CD8-positive, alpha-beta memory T cell (primary cell): Measurements from ENCODE around the gene ADAM29. TPM values are rescaled to one million over a fixed set of nuclear protein-coding genes. Genes with fewer than 3 reads are reported as not detected.
"Not testable (repeated sequence)": the region's sequence is repeated elsewhere in the genome, so short reads cannot be mapped to it uniquely, and the experiment has no call there.

Source experiments
- CTCF ChIA-PET: fragments of 350-600 bp; sonication (Branson Sonifier 250); formaldehyde crosslinking; loops from one replicate; lab custom pipeline; 2021; ENCODE audit warnings: antibody characterized with exemption; lab: Charles Lee
- POLR2A ChIA-PET: fragments of 350-600 bp; sonication (Branson Sonifier 250); formaldehyde crosslinking; loops from one replicate; lab custom pipeline; 2021; ENCODE audit warnings: antibody characterized with exemption; lab: Charles Lee
- DNase-seq, 5 donors: peaks; one replicate each; pipeline versions ENCODE4 v3.0.0 to v3.0.0-alpha.2; 2020 to 2022; ENCODE audit warnings: mixed read lengths in 1 of 5
- H3K27ac ChIP-seq: one replicate; pipeline ENCODE4 v1.7.0; 2013; ENCODE audit warnings: low read depth, mild to moderate bottlenecking, low read length, moderate library complexity
- H3K27me3 ChIP-seq: 2 replicates; pipeline ENCODE4 v1.7.0; 2013; ENCODE audit warnings: low read length, mild to moderate bottlenecking; ENCODE audit not compliant: insufficient read depth, poor library complexity, severe bottlenecking
- H3K36me3 ChIP-seq: 2 replicates; pipeline ENCODE4 v1.7.0; 2013; ENCODE audit warnings: mild to moderate bottlenecking, low read length, moderate library complexity; ENCODE audit not compliant: insufficient read depth
- H3K4me1 ChIP-seq: 2 replicates; pipeline ENCODE4 v1.7.0; 2013; ENCODE audit warnings: mild to moderate bottlenecking, low read length, moderate library complexity; ENCODE audit not compliant: insufficient read depth
- H3K4me3 ChIP-seq: 2 replicates; pipeline ENCODE4 v1.7.0; 2013; ENCODE audit warnings: mild to moderate bottlenecking, low read length
- H3K9me3 ChIP-seq: 2 replicates; pipeline ENCODE4 v1.7.0; 2013; ENCODE audit warnings: mild to moderate bottlenecking, low read length
- H3K27ac Mint-ChIP-seq, 8 donors: one replicate each; pipeline ENCODE4 v1.8.0; 2020 to 2021; ENCODE audit warnings: mixed read lengths in 8 of 8, mild to moderate bottlenecking in 6 of 8, inconsistent platforms in 3 of 8, moderate library complexity in 3 of 8
- H3K27me3 Mint-ChIP-seq, 2 donors: one replicate each; pipeline ENCODE4 v1.8.0; 2020 to 2021; ENCODE audit warnings: mixed read lengths in 2 of 2, mild to moderate bottlenecking in 1 of 2, moderate library complexity in 1 of 2
- H3K36me3 Mint-ChIP-seq, 3 donors: one replicate each; pipeline ENCODE4 v1.8.0; 2020 to 2021; ENCODE audit warnings: mixed read lengths in 3 of 3, inconsistent platforms in 1 of 3, mild to moderate bottlenecking in 1 of 3
- H3K4me1 Mint-ChIP-seq, 3 donors: one replicate each; pipeline ENCODE4 v1.8.0; 2020 to 2021; ENCODE audit warnings: mixed read lengths in 3 of 3, inconsistent platforms in 1 of 3, mild to moderate bottlenecking in 1 of 3
- H3K4me3 Mint-ChIP-seq, 7 donors: one replicate each; pipeline ENCODE4 v1.8.0; 2020 to 2021; ENCODE audit warnings: mixed read lengths in 7 of 7, mild to moderate bottlenecking in 6 of 7, moderate library complexity in 4 of 7, inconsistent platforms in 2 of 7
- H3K9me3 Mint-ChIP-seq, 5 donors: one replicate each; pipeline ENCODE4 v1.8.0; 2020 to 2022; ENCODE audit warnings: mixed read lengths in 5 of 5, mild to moderate bottlenecking in 3 of 5, moderate library complexity in 2 of 5, inconsistent platforms in 1 of 5
- polyA plus RNA-seq: library from polyadenylated mRNA; unstranded; fragments of 300-500 nt; fragmentation: Illumina TruSeq; gene quantifications from one replicate; pipeline ENCODE4 v1.2.3, GENCODE V29; 2021
- total RNA-seq, 2 experiments: library from RNA; stranded (reverse); gene quantifications; one replicate each; pipeline ENCODE4 v1.2.3, GENCODE V29; 2021

ADAM29 gene
- total and polyA plus RNA-seq, 3 experiments from 2014 or later: 0.53 TPM; not detected in 2

GRCh38 chr4:174972911-174973310, 54.8 kb downstream of the ADAM29 start:
- H3K27ac Mint-ChIP-seq: peak overlapping the region in 1 of 8 donors; percentile 62
- no peak overlapping the region for H3K27ac ChIP-seq
- H3K27me3 Mint-ChIP-seq: no peaks in the 10 kb centered on the region
- H3K9me3 Mint-ChIP-seq: peaks cover 2 to 11% (median 10%) of the 10 kb centered on the region in 5 donors
- H3K4me1 Mint-ChIP-seq: no peaks in the 10 kb centered on the region
- ChIA-PET CTCF (no interaction called here), POLR2A (no interaction called here)
- H3K36me3 ChIP-seq: no peaks in the 10 kb centered on the region
- H3K4me1 ChIP-seq: no peaks in the 10 kb centered on the region
- no peak overlapping the region for H3K4me3 Mint-ChIP-seq
- no peak overlapping the region for H3K4me3 ChIP-seq
- DNase-seq: no peak
- no peaks in the 10 kb centered on the region for H3K27me3 ChIP-seq
- no peaks in the 10 kb centered on the region for H3K36me3 Mint-ChIP-seq
- H3K9me3 ChIP-seq: no peaks in the 10 kb centered on the region

- H3K27ac ChIP-seq: no peak overlapping the region
- H3K27me3 ChIP-seq: no peaks in the 10 kb centered on the region
- ChIA-PET POLR2A (no interaction called here), CTCF (no interaction called here)
- H3K4me1 Mint-ChIP-seq: no peaks in the 10 kb centered on the region
- H3K27me3 Mint-ChIP-seq: no peaks in the 10 kb centered on the region
- no peaks in the 10 kb centered on the region for H3K4me1 ChIP-seq
- no peaks in the 10 kb centered on the region for H3K9me3 ChIP-seq
- H3K36me3 Mint-ChIP-seq: no peaks in the 10 kb centered on the region
- H3K4me3 ChIP-seq: no peak overlapping the region
- peaks cover 2 to 12% (median 10%) of the 10 kb centered on the region in 5 donors for H3K9me3 Mint-ChIP-seq
- H3K4me3 Mint-ChIP-seq: no peak overlapping the region
- no peaks in the 10 kb centered on the region for H3K36me3 ChIP-seq
- peak overlapping the region in 1 of 8 donors; percentile 62 for H3K27ac Mint-ChIP-seq
- no peak for DNase-seq
Observed at GRCh38 chr4:174973336-174973735, 55.2 kb downstream of the ADAM29 start.

GRCh38 chr4:174983128-174983750, 65.1 kb downstream of the ADAM29 start:
- no peaks in the 10 kb centered on the region for H3K27me3 Mint-ChIP-seq
- H3K9me3 ChIP-seq: no peaks in the 10 kb centered on the region
- no peak overlapping the region for H3K4me3 ChIP-seq
- no peaks in the 10 kb centered on the region for H3K36me3 ChIP-seq
- no peaks in the 10 kb centered on the region for H3K4me1 ChIP-seq
- H3K4me1 Mint-ChIP-seq: no peaks in the 10 kb centered on the region
- no peak overlapping the region for H3K27ac ChIP-seq
- H3K4me3 Mint-ChIP-seq: no peak overlapping the region
- CTCF ChIA-PET: no interaction called here
- no peak overlapping the region for H3K27ac Mint-ChIP-seq
- no peak for DNase-seq
- no peaks in the 10 kb centered on the region for H3K27me3 ChIP-seq
- H3K9me3 Mint-ChIP-seq: peaks cover 17 to 30% (median 25%) of the 10 kb centered on the region in 5 donors
- POLR2A ChIA-PET: no interaction called here
- H3K36me3 Mint-ChIP-seq: peaks cover 0 to 2% (median 0%) of the 10 kb centered on the region in 3 donors

- H3K4me3 ChIP-seq, H3K27me3 ChIP-seq, H3K9me3 ChIP-seq, H3K4me1 ChIP-seq, CTCF ChIA-PET, POLR2A ChIA-PET, H3K36me3 Mint-ChIP-seq, H3K27me3 Mint-ChIP-seq, H3K27ac Mint-ChIP-seq, H3K27ac ChIP-seq, DNase-seq, H3K36me3 ChIP-seq, H3K4me3 Mint-ChIP-seq, H3K4me1 Mint-ChIP-seq: not testable (repeated sequence)
- H3K9me3 Mint-ChIP-seq: peaks cover 17 to 25% (median 25%) of the 10 kb centered on the region in 5 donors
Observed at GRCh38 chr4:174983870-174984269, 65.7 kb downstream of the ADAM29 start.

DNA sequence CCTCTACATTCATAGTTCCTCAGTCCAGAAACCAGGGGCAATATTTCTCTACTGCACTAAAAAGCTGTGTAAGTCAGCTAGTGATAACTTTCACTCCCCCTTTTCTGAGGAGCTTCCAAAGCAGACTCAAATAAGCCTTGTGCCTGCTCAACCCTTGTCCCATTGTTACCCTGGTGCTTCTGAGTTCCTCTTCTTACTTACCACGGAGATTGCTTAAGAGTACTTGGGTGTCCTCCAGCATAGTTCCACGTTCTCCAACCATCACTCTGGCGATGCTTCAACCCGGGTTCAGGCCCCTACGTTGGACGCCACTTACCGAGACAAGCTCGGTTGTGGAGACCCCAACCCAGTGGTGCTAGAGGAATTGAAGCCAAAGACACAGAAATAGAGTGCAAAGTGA, 71.6 kb downstream of the ADAM29 start:
- Histone ChIP-seq H3K9me3 (no peaks in the 10 kb centered on the region), H3K27me3 (no peaks in the 10 kb centered on the region), H3K36me3 (no peaks in the 10 kb centered on the region), H3K4me3 (no peak overlapping the region), H3K27ac (no peak overlapping the region), H3K4me1 (no peaks in the 10 kb centered on the region)
- Mint-ChIP-seq H3K4me1 (no peaks in the 10 kb centered on the region), H3K27ac (no peak overlapping the region), H3K27me3 (no peaks in the 10 kb centered on the region), H3K4me3 (no peak overlapping the region), H3K9me3 (peaks cover 8 to 22% (median 11%) of the 10 kb centered on the region in 5 donors), H3K36me3 (peaks cover 0 to 2% (median 0%) of the 10 kb centered on the region in 3 donors)
- ChIA-PET POLR2A (no interaction called here), CTCF (no interaction called here)
- DNase-seq: no peak

- no peak overlapping the region for H3K4me3 ChIP-seq
- H3K4me3 Mint-ChIP-seq: no peak overlapping the region
- H3K9me3 ChIP-seq: no peaks in the 10 kb centered on the region
- ChIA-PET POLR2A (no interaction called here), CTCF (no interaction called here)
- H3K4me1 Mint-ChIP-seq: no peaks in the 10 kb centered on the region
- H3K27ac Mint-ChIP-seq: no peak overlapping the region
- DNase-seq: no peak
- H3K27me3 Mint-ChIP-seq: no peaks in the 10 kb centered on the region
- H3K4me1 ChIP-seq: no peaks in the 10 kb centered on the region
- H3K27me3 ChIP-seq: no peaks in the 10 kb centered on the region
- H3K36me3 Mint-ChIP-seq: no peaks in the 10 kb centered on the region
- no peak overlapping the region for H3K27ac ChIP-seq
- peaks cover 0 to 10% (median 8%) of the 10 kb centered on the region in 5 donors for H3K9me3 Mint-ChIP-seq
- H3K36me3 ChIP-seq: no peaks in the 10 kb centered on the region
Observed at GRCh38 chr4:174993916-174994315, 75.8 kb downstream of the ADAM29 start.

GRCh38 chr4:174996079-174996478, 77.9 kb downstream of the ADAM29 start:
- H3K27me3 ChIP-seq: no peaks in the 10 kb centered on the region
- ChIA-PET POLR2A (no interaction called here), CTCF (no interaction called here)
- Mint-ChIP-seq H3K4me3 (no peak overlapping the region), H3K27me3 (no peaks in the 10 kb centered on the region), H3K4me1 (no peaks in the 10 kb centered on the region), H3K27ac (no peak overlapping the region), H3K9me3 (peaks cover 0 to 18% (median 6%) of the 10 kb centered on the region in 5 donors), H3K36me3 (no peaks in the 10 kb centered on the region)
- H3K4me1 ChIP-seq: no peaks in the 10 kb centered on the region
- H3K9me3 ChIP-seq: no peaks in the 10 kb centered on the region
- no peak overlapping the region for H3K27ac ChIP-seq
- no peaks in the 10 kb centered on the region for H3K36me3 ChIP-seq
- DNase-seq: no peak
- no peak overlapping the region for H3K4me3 ChIP-seq

- no peak overlapping the region for H3K4me3 Mint-ChIP-seq
- no peaks in the 10 kb centered on the region for H3K36me3 Mint-ChIP-seq
- H3K36me3 ChIP-seq: no peaks in the 10 kb centered on the region
- no peak overlapping the region for H3K27ac Mint-ChIP-seq
- peaks cover 0 to 18% (median 6%) of the 10 kb centered on the region in 5 donors for H3K9me3 Mint-ChIP-seq
- H3K4me3 ChIP-seq: no peak overlapping the region
- no peaks in the 10 kb centered on the region for H3K4me1 ChIP-seq
- H3K27ac ChIP-seq: no peak overlapping the region
- H3K4me1 Mint-ChIP-seq: no peaks in the 10 kb centered on the region
- CTCF ChIA-PET: no interaction called here
- H3K27me3 ChIP-seq: no peaks in the 10 kb centered on the region
- no peaks in the 10 kb centered on the region for H3K9me3 ChIP-seq
- no peak for DNase-seq
- no peaks in the 10 kb centered on the region for H3K27me3 Mint-ChIP-seq
- POLR2A ChIA-PET: no interaction called here
Observed at GRCh38 chr4:174999407-174999806, 81.2 kb downstream of the ADAM29 start.
